ENCODE data around the gene ZNF12.
"Not testable (repeated sequence)": the region's sequence is repeated elsewhere in the genome, so short reads cannot be mapped to it uniquely, and the experiment has no call there.

ZNF12 gene

GRCh38 chr7:6691103-6691502 lies 15.6 kb downstream of the ZNF12 start:
- DNase-seq = no peak

GRCh38 chr7:6680146-6680545 lies 26.6 kb downstream of the ZNF12 start:
- DNase-seq = no peak

- no peak for DNase-seq
Measured at GRCh38 chr7:6675807-6676405, 30.8 kb downstream of the ZNF12 start.

- not testable (repeated sequence) for DNase-seq
Measured at GRCh38 chr7:6670851-6671250, 35.9 kb downstream of the ZNF12 start.

- DNase-seq = no peak
Measured at GRCh38 chr7:6658618-6659345, 48.0 kb downstream of the ZNF12 start.

GRCh38 chr7:6656413-6656812 lies 50.3 kb downstream of the ZNF12 start:
- no peak for DNase-seq

- no peak for DNase-seq
Measured at GRCh38 chr7:6655636-6656385, 50.9 kb downstream of the ZNF12 start.

GRCh38 chr7:6654842-6655610 lies 51.7 kb downstream of the ZNF12 start:
- DNase-seq = no peak

GRCh38 chr7:6654113-6654841 lies 52.5 kb downstream of the ZNF12 start:
- no peak for DNase-seq

- no peak for DNase-seq
Measured at GRCh38 chr7:6653071-6654003, 53.4 kb downstream of the ZNF12 start.

GRCh38 chr7:6652446-6653011 lies 54.2 kb downstream of the ZNF12 start:
- DNase-seq = no peak

GRCh38 chr7:6651851-6652445 lies 54.8 kb downstream of the ZNF12 start:
- DNase-seq = no peak

GRCh38 chr7:6650521-6651011 lies 56.2 kb downstream of the ZNF12 start:
- DNase-seq = no peak

GRCh38 chr7:6650086-6650485 lies 56.7 kb downstream of the ZNF12 start:
- no peak for DNase-seq

- no peak for DNase-seq
Measured at GRCh38 chr7:6649241-6649961, 57.3 kb downstream of the ZNF12 start.

GRCh38 chr7:6648815-6649104 lies 58.0 kb downstream of the ZNF12 start:
- no peak for DNase-seq

GRCh38 chr7:6648066-6648814 lies 58.5 kb downstream of the ZNF12 start:
- no peak for DNase-seq

- no peak for DNase-seq
Measured at GRCh38 chr7:6647541-6647940, 59.2 kb downstream of the ZNF12 start.

- DNase-seq = no peak
Measured at GRCh38 chr7:6647080-6647479, 59.7 kb downstream of the ZNF12 start.
